CD14-positive monocyte (primary cell): ENCODE measurements around the gene USP49. TPM values are rescaled to one million over a fixed set of nuclear protein-coding genes. Genes with fewer than 3 reads are reported as not detected.
"Not testable (repeated sequence)": the region's sequence is repeated elsewhere in the genome, so short reads cannot be mapped to it uniquely, and the experiment has no call there.

Experiments
- DNase-seq, 3 donors: peaks; one replicate each; pipeline ENCODE4 v3.0.0-alpha.2; 2011 to 2022
- H2AFZ ChIP-seq: 2 replicates; pipeline ENCODE4 v1.6.0; 2012; ENCODE audit warnings: mild to moderate bottlenecking, low read depth, low read length, inconsistent platforms; ENCODE audit not compliant: insufficient read depth, poor library complexity, severe bottlenecking
- H3K27ac ChIP-seq, 2 donors: 1 replicate in 1 of 2; 2 replicates in 1 of 2; pipeline ENCODE4 v1.5.1; 2012 to 2013; ENCODE audit warnings: low read length in 2 of 2, control low read depth in 1 of 2, inconsistent platforms in 1 of 2, low read depth in 1 of 2, mild to moderate bottlenecking in 1 of 2
- H3K27me3 ChIP-seq, 2 donors: one replicate each; pipeline versions ENCODE4 v1.6.0 to v1.6.1; 2011 to 2013; ENCODE audit warnings: low read length in 2 of 2; ENCODE audit not compliant: control insufficient read depth in 2 of 2, insufficient read depth in 2 of 2
- H3K36me3 ChIP-seq, 2 donors: replicated peaks in 1 of 2; 1 replicate in 1 of 2; 2 replicates in 1 of 2; pipeline versions ENCODE4 v1.5.1 to v1.6.1; 2012 to 2013; ENCODE audit warnings: low read length in 2 of 2, control low read depth in 1 of 2, inconsistent platforms in 1 of 2, mild to moderate bottlenecking in 1 of 2; ENCODE audit not compliant: insufficient read depth in 2 of 2, control insufficient read depth in 1 of 2
- H3K4me1 ChIP-seq, 2 donors: 1 replicate in 1 of 2; 2 replicates in 1 of 2; pipeline versions ENCODE4 v1.5.1 to v1.6.1; 2012 to 2013; ENCODE audit warnings: low read length in 2 of 2, control low read depth in 1 of 2, inconsistent platforms in 1 of 2, mild to moderate bottlenecking in 1 of 2, moderate library complexity in 1 of 2; ENCODE audit not compliant: insufficient read depth in 2 of 2, control insufficient read depth in 1 of 2
- H3K4me2 ChIP-seq: replicated peaks from 2 replicates; pipeline ENCODE3; 2012; ENCODE audit warnings: low read length, moderate library complexity, mild to moderate bottlenecking; ENCODE audit not compliant: poor library complexity, severe bottlenecking; ENCODE audit errors: extremely low read depth
- H3K4me3 ChIP-seq, 3 experiments: fragments of 200-600 bp in 1 of 3; sonication (generic) in 1 of 3; replicated peaks in 1 of 3; 1 replicate in 2 of 3; 2 replicates in 1 of 3; pipeline ENCODE4 v1.5.1; 2011 to 2013; ENCODE audit warnings: low read length in 3 of 3, mild to moderate bottlenecking in 3 of 3, control low read depth in 2 of 3, low read depth in 2 of 3, inconsistent platforms in 1 of 3, moderate library complexity in 1 of 3
- H3K79me2 ChIP-seq: 2 replicates; pipeline ENCODE4 v1.6.0; 2012; ENCODE audit warnings: mild to moderate bottlenecking, control low read depth, inconsistent platforms, low read length, moderate library complexity; ENCODE audit not compliant: insufficient read depth
- H3K9ac ChIP-seq: 2 replicates; pipeline ENCODE4 v1.6.0; 2017; ENCODE audit warnings: low read length, mild to moderate bottlenecking; ENCODE audit not compliant: insufficient read depth, poor library complexity, severe bottlenecking
- H3K9me3 ChIP-seq, 2 donors: replicated peaks in 1 of 2; 1 replicate in 1 of 2; 2 replicates in 1 of 2; pipeline versions ENCODE4 v1.5.1 to v1.6.1; 2012 to 2013; ENCODE audit warnings: low read length in 2 of 2, control low read depth in 1 of 2; ENCODE audit not compliant: control insufficient read depth in 1 of 2, insufficient read depth in 1 of 2
- H4K20me1 ChIP-seq: 2 replicates; pipeline ENCODE4 v1.6.0; 2012; ENCODE audit warnings: mild to moderate bottlenecking, low read length, control low read depth, moderate library complexity; ENCODE audit not compliant: insufficient read depth
- H3K27ac Mint-ChIP-seq, 7 donors: one replicate each; pipeline ENCODE4 v1.8.0; 2020; ENCODE audit warnings: mild to moderate bottlenecking in 7 of 7, mixed read lengths in 7 of 7, moderate library complexity in 6 of 7, inconsistent platforms in 2 of 7
- H3K27me3 Mint-ChIP-seq, 3 donors: one replicate each; pipeline ENCODE4 v1.8.0; 2021 to 2022; ENCODE audit warnings: low read depth in 3 of 3, mild to moderate bottlenecking in 3 of 3, mixed read lengths in 3 of 3, moderate library complexity in 3 of 3, inconsistent platforms in 1 of 3
- H3K36me3 Mint-ChIP-seq, 2 donors: one replicate each; pipeline ENCODE4 v1.8.0; 2020; ENCODE audit warnings: mixed read lengths in 2 of 2, inconsistent platforms in 1 of 2, mild to moderate bottlenecking in 1 of 2
- H3K4me1 Mint-ChIP-seq: one replicate; pipeline ENCODE4 v1.8.0; 2020; ENCODE audit warnings: mild to moderate bottlenecking, mixed read lengths
- H3K4me3 Mint-ChIP-seq, 2 donors: one replicate each; pipeline ENCODE4 v1.8.0; 2020; ENCODE audit warnings: mild to moderate bottlenecking in 2 of 2, mixed read lengths in 2 of 2, moderate library complexity in 1 of 2
- H3K9me3 Mint-ChIP-seq, 7 donors: one replicate each; pipeline ENCODE4 v1.8.0; 2020 to 2022; ENCODE audit warnings: mixed read lengths in 7 of 7, mild to moderate bottlenecking in 6 of 7, moderate library complexity in 6 of 7, inconsistent platforms in 2 of 7
- WGBS: methylation state at CpG from one replicate; pipeline ENCODE4 v1.1.5; 2013; ENCODE audit warnings: missing lambda C conversion rate; ENCODE audit not compliant: insufficient coverage; 5-methylcytosine and 5-hydroxymethylcytosine counted together
- intact Hi-C, 2 donors: fragments of 100-400 bp; cut with micrococcal nuclease; formaldehyde crosslinking; loops; one replicate each; pipeline versions ENCODE4 v1.15.0 to v1.15.1; 2023
- polyA plus RNA-seq, 3 donors: library from polyadenylated mRNA; depleted of rRNA in 1 of 3; unstranded in 2 of 3; stranded (reverse) in 1 of 3; fragments of 300-500 nt in 2 of 3; fragments of >200 nt in 1 of 3; fragmentation: Illumina TruSeq in 2 of 3; gene quantifications; 1 replicate in 2 of 3; 2 replicates in 1 of 3; pipeline ENCODE4 v1.2.3, GENCODE V29; 2012 to 2021
- TF ChIP-seq, protein P1 (sequence below): fragments of 200-600 bp; IDR thresholded peaks from one replicate; pipeline ENCODE4 v1.8.0; 2022; ENCODE audit warnings: antibody characterized with exemption, mild to moderate bottlenecking

The USP49 gene
- polyA plus RNA-seq, 3 donors = 0.08 to 4.8 (median 0.37) TPM

DNA sequence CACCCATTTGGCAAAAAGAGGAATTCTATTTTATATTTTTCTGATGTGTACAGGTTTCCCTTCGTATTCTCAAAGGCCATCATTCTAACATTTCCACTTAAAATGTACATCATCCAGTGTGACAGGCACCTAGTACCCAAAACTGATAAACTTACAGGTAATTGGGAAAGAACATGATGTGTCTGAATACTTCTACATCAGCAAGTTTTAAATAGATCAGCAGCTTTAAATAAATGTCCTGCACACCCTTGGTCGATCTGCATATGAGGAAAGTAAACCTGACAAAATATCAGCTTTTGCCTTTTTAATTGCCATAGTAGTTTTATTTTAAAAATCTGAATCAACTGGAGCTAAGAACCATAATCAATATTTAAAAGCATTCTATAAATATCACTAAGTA lies 81.2 kb downstream of the USP49 start:
- no peak overlapping the region for H3K4me3 Mint-ChIP-seq
- no peak for DNase-seq
- TF ChIP-seq, protein P1, sequence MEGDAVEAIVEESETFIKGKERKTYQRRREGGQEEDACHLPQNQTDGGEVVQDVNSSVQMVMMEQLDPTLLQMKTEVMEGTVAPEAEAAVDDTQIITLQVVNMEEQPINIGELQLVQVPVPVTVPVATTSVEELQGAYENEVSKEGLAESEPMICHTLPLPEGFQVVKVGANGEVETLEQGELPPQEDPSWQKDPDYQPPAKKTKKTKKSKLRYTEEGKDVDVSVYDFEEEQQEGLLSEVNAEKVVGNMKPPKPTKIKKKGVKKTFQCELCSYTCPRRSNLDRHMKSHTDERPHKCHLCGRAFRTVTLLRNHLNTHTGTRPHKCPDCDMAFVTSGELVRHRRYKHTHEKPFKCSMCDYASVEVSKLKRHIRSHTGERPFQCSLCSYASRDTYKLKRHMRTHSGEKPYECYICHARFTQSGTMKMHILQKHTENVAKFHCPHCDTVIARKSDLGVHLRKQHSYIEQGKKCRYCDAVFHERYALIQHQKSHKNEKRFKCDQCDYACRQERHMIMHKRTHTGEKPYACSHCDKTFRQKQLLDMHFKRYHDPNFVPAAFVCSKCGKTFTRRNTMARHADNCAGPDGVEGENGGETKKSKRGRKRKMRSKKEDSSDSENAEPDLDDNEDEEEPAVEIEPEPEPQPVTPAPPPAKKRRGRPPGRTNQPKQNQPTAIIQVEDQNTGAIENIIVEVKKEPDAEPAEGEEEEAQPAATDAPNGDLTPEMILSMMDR = no peak
- peaks cover 11% of the 10 kb centered on the region for H3K4me1 Mint-ChIP-seq
- H3K9me3 ChIP-seq = no peaks in the 10 kb centered on the region
- H3K4me2 ChIP-seq = no peak overlapping the region
- no peak overlapping the region for H3K4me3 ChIP-seq
- peaks cover 0 to 3% of the 10 kb centered on the region in 2 donors for H3K36me3 Mint-ChIP-seq
- H3K4me1 ChIP-seq = peaks cover 0 to 5% of the 10 kb centered on the region in 2 donors
- H3K9ac ChIP-seq = no peak overlapping the region
- H4K20me1 ChIP-seq = no peaks in the 10 kb centered on the region
- H3K27me3 ChIP-seq = no peaks in the 10 kb centered on the region
- no peak overlapping the region for H3K27ac Mint-ChIP-seq
- H3K79me2 ChIP-seq = no peaks in the 10 kb centered on the region
- no peak overlapping the region for H3K27ac ChIP-seq
- no peak overlapping the region for H2AFZ ChIP-seq
- intact Hi-C loops = no loop called here
- peaks cover 0 to 1% (median 0%) of the 10 kb centered on the region in 3 donors for H3K27me3 Mint-ChIP-seq
- no CpG with 5 or more reads among the region's 2 CpGs for WGBS
- peaks cover 0 to 3% (median 0%) of the 10 kb centered on the region in 7 donors for H3K9me3 Mint-ChIP-seq
- H3K36me3 ChIP-seq = no peaks in the 10 kb centered on the region

DNA sequence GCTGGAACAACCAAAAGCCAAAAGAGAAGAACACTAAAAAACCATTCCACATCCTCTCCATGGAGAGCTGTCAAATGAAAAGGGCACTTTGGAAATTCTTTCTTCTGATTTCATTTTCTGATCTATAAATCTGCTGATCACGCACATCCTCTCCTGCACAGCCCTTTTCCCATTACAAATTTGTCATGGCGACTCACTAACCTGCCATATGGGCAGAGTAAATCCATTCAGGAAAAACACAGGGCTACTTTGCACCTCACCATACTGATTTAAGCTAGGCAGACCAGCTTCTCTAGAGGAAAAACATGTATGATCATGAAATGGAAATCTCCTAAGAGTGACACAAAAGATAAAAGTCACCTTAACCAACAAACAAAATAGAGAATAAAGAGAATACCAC lies 81.7 kb downstream of the USP49 start:
- Histone ChIP-seq H3K79me2 (no peaks in the 10 kb centered on the region), H4K20me1 (no peaks in the 10 kb centered on the region), H3K27ac (no peak overlapping the region), H3K9ac (no peak overlapping the region), H3K9me3 (no peaks in the 10 kb centered on the region), H2AFZ (no peak overlapping the region), H3K4me1 (no peaks in the 10 kb centered on the region), H3K4me3 (no peak overlapping the region), H3K36me3 (no peaks in the 10 kb centered on the region), H3K27me3 (no peaks in the 10 kb centered on the region), H3K4me2 (no peak overlapping the region)
- 100% methylated on average over 1 of the region's 2 CpGs for WGBS
- peaks cover 6% of the 10 kb centered on the region for H3K4me1 Mint-ChIP-seq
- no peak for DNase-seq
- intact Hi-C loops = no loop called here
- peaks cover 0 to 3% (median 0%) of the 10 kb centered on the region in 7 donors for H3K9me3 Mint-ChIP-seq
- no peak overlapping the region for H3K27ac Mint-ChIP-seq
- H3K27me3 Mint-ChIP-seq = peaks cover 0 to 1% (median 0%) of the 10 kb centered on the region in 3 donors
- H3K4me3 Mint-ChIP-seq = no peak overlapping the region
- TF ChIP-seq, protein P1 = no peak
- peaks cover 0 to 3% of the 10 kb centered on the region in 2 donors for H3K36me3 Mint-ChIP-seq

DNA sequence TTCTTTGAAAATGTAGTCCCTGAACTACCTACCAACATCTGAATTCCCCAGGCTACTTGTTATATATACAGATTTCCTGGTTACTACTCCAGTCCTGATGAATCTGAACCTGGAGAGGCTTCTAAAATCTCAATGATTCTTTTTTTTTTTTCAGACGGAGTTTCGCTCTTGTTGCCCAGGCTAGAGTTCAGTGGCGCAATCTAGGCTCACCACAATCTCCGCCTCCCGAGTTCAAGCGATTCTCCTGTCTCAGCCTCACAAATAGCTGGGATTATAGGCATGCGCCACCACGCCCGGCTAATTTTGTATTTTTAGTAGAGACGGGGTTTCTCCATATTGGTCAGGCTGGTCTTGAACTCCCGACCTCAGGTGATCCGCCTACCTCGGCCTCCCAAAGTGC lies 83.2 kb downstream of the USP49 start:
- H2AFZ ChIP-seq, H3K4me1 Mint-ChIP-seq, H3K9me3 Mint-ChIP-seq, H3K27me3 Mint-ChIP-seq, H3K79me2 ChIP-seq, H3K9me3 ChIP-seq, H3K9ac ChIP-seq, H4K20me1 ChIP-seq, H3K36me3 Mint-ChIP-seq, H3K27ac Mint-ChIP-seq, H3K4me3 ChIP-seq, DNase-seq, H3K27ac ChIP-seq, H3K36me3 ChIP-seq, H3K27me3 ChIP-seq, H3K4me1 ChIP-seq, intact Hi-C loops, H3K4me3 Mint-ChIP-seq, H3K4me2 ChIP-seq: not testable (repeated sequence)
- WGBS = 81% methylated on average over 7 of the region's 13 CpGs
